Measurements from ENCODE around the gene OOSP3. TPM values are rescaled to one million over a fixed set of nuclear protein-coding genes. Genes with fewer than 3 reads are reported as not detected.

The OOSP3 gene
- polyA plus RNA-seq (not detected in 2 replicates), polyA minus RNA-seq (not detected in 2 replicates)

GRCh38 chr11:59878575-59878974 is at the start of gene OOSP3:
Gene OOSP3, plus strand, starts transcription at chr11:59878782. Its CDS starts 27 bp downstream, at chr11:59878809.
- no peaks in the 10 kb centered on the region for H3K27me3 ChIP-seq (ENCODE audit: insufficient read depth, low read depth, low read length)
- H3K79me2 ChIP-seq (replicated peaks; ENCODE audit: insufficient read depth, low read length), result no peaks in the 10 kb centered on the region
- H3K9ac ChIP-seq (ENCODE audit: low read length), result no peak within 1 kb of the TSS
- H2AFZ ChIP-seq (ENCODE audit: low read depth, low read length), result no peak within 1 kb of the TSS
- no peaks in the 10 kb centered on the region for H3K9me2 ChIP-seq (ENCODE audit: insufficient read depth, low read length)
- H3K36me3 ChIP-seq (ENCODE audit: insufficient read depth, low read length), result no peaks in the 10 kb centered on the region
- no peaks in the 10 kb centered on the region for H4K20me1 ChIP-seq (ENCODE audit: insufficient read depth)
- no peaks in the 10 kb centered on the region for H3F3A ChIP-seq (ENCODE audit: insufficient read depth, low read length, poor library complexity, severe bottlenecking)
- no peak for TF ChIP-seq SMC3 (conservative IDR thresholded peaks at IDR 0.05; ENCODE audit: poor library complexity)
- no peak within 1 kb of the TSS for H3K4me2 ChIP-seq (ENCODE audit: low read length)
- no peaks in the 10 kb centered on the region for H3K9me3 ChIP-seq (ENCODE audit: low read length)
- no peak within 1 kb of the TSS for H3K27ac ChIP-seq (ENCODE audit: low read length)
- H3K4me3 ChIP-seq (ENCODE audit: low read length), result no peak within 1 kb of the TSS

GRCh38 chr11:59829358-59829757 is 49.2 kb upstream of the OOSP3 start:
- TF ChIP-seq TAF1 (IDR thresholded peaks at IDR 0.05; ENCODE audit: low read depth) (no peak), MXI1 (conservative IDR thresholded peaks at IDR 0.05; ENCODE audit: poor library complexity, severe bottlenecking) (no peak), EP300 (conservative IDR thresholded peaks at IDR 0.05; ENCODE audit: poor library complexity, severe bottlenecking) (no peak), REST (IDR thresholded peaks at IDR 0.05; ENCODE audit: borderline replicate concordance) (no peak), RAD21 (conservative IDR thresholded peaks at IDR 0.05) (no peak), SMC3 (conservative IDR thresholded peaks at IDR 0.05; ENCODE audit: poor library complexity) (no peak)
- H3K27ac ChIP-seq (ENCODE audit: low read length), result no peak overlapping the region

GRCh38 chr11:59833602-59834001 is 45.0 kb upstream of the OOSP3 start:
- Histone ChIP-seq H3K4me3 (ENCODE audit: low read length) (no peak overlapping the region), H3K27ac (ENCODE audit: low read length) (no peak overlapping the region), H3K9me2 (ENCODE audit: insufficient read depth, low read length) (no peaks in the 10 kb centered on the region), H3K9me3 (ENCODE audit: low read length) (no peaks in the 10 kb centered on the region), H3K79me2 (replicated peaks; ENCODE audit: insufficient read depth, low read length) (no peaks in the 10 kb centered on the region), H3K36me3 (ENCODE audit: insufficient read depth, low read length) (no peaks in the 10 kb centered on the region), H3K4me2 (ENCODE audit: low read length) (no peak overlapping the region), H3K9ac (ENCODE audit: low read length) (no peak overlapping the region), H3F3A (ENCODE audit: insufficient read depth, low read length, poor library complexity, severe bottlenecking) (no peaks in the 10 kb centered on the region), H4K20me1 (ENCODE audit: insufficient read depth) (no peaks in the 10 kb centered on the region), H2AFZ (ENCODE audit: low read depth, low read length) (no peak overlapping the region), H3K27me3 (ENCODE audit: insufficient read depth, low read depth, low read length) (no peaks in the 10 kb centered on the region)
- no peak for TF ChIP-seq TAF1 (IDR thresholded peaks at IDR 0.05; ENCODE audit: low read depth)
- TF ChIP-seq POLR2AphosphoS5 (IDR thresholded peaks at IDR 0.05), result no peak
- no peak for TF ChIP-seq REST (IDR thresholded peaks at IDR 0.05; ENCODE audit: borderline replicate concordance)
- no peak for TF ChIP-seq SMC3 (conservative IDR thresholded peaks at IDR 0.05; ENCODE audit: poor library complexity)
- TF ChIP-seq MXI1 (conservative IDR thresholded peaks at IDR 0.05; ENCODE audit: poor library complexity, severe bottlenecking), result no peak
- TF ChIP-seq EP300 (conservative IDR thresholded peaks at IDR 0.05; ENCODE audit: poor library complexity, severe bottlenecking), result no peak
- no peak for TF ChIP-seq CTCF (IDR thresholded peaks at IDR 0.05; ENCODE audit: poor library complexity, severe bottlenecking)
- TF ChIP-seq RAD21 (conservative IDR thresholded peaks at IDR 0.05), result no peak
- no peak for TF ChIP-seq EZH2 (IDR thresholded peaks at IDR 0.05; ENCODE audit: borderline replicate concordance, insufficient read depth, low read length, poor library complexity, severe bottlenecking)

More at GRCh38 chr11:59829358-59829757, 49.2 kb upstream of the OOSP3 start:
- no peaks in the 10 kb centered on the region for H3K9me2 ChIP-seq (ENCODE audit: insufficient read depth, low read length)
- H3K9me3 ChIP-seq (ENCODE audit: low read length), result no peaks in the 10 kb centered on the region
- H3K9ac ChIP-seq (ENCODE audit: low read length), result no peak overlapping the region
- no peaks in the 10 kb centered on the region for H3K36me3 ChIP-seq (ENCODE audit: insufficient read depth, low read length)
- H3F3A ChIP-seq (ENCODE audit: insufficient read depth, low read length, poor library complexity, severe bottlenecking), result no peaks in the 10 kb centered on the region
- no peak overlapping the region for H2AFZ ChIP-seq (ENCODE audit: low read depth, low read length)
- no peaks in the 10 kb centered on the region for H3K79me2 ChIP-seq (replicated peaks; ENCODE audit: insufficient read depth, low read length)
- no peak overlapping the region for H3K4me3 ChIP-seq (ENCODE audit: low read length)
- H3K27me3 ChIP-seq (ENCODE audit: insufficient read depth, low read depth, low read length), result no peaks in the 10 kb centered on the region
- H4K20me1 ChIP-seq (ENCODE audit: insufficient read depth), result no peaks in the 10 kb centered on the region
- no peak overlapping the region for H3K4me2 ChIP-seq (ENCODE audit: low read length)
